ENCODE results near the gene TAC1.

TAC1 gene

GRCh38 chr7:97732565-97733275 lies 834 bp downstream of the TAC1 start:
- no peak for DNase-seq (ENCODE audit: low read depth)
- no peak for TF ChIP-seq CTCF (IDR thresholded peaks at IDR 0.05; ENCODE audit: insufficient read depth, low read depth, low read length, missing control alignments)
- no peak overlapping the region for H3K4me3 ChIP-seq (ENCODE audit: low read depth, low read length)

- H3K4me3 ChIP-seq (ENCODE audit: low read depth, low read length), result no peak overlapping the region
- no peak for DNase-seq (ENCODE audit: low read depth)
- no peak for TF ChIP-seq CTCF (IDR thresholded peaks at IDR 0.05; ENCODE audit: insufficient read depth, low read depth, low read length, missing control alignments)
Observed at GRCh38 chr7:97733276-97734161, 1.6 kb downstream of the TAC1 start.

- no peak overlapping the region for H3K4me3 ChIP-seq (ENCODE audit: low read depth, low read length)
- TF ChIP-seq CTCF (IDR thresholded peaks at IDR 0.05; ENCODE audit: insufficient read depth, low read depth, low read length, missing control alignments), result no peak
- DNase-seq (ENCODE audit: low read depth), result no peak
Observed at GRCh38 chr7:97734255-97734654, 2.4 kb downstream of the TAC1 start.

GRCh38 chr7:97735075-97735474 lies 3.2 kb downstream of the TAC1 start:
- TF ChIP-seq CTCF (IDR thresholded peaks at IDR 0.05; ENCODE audit: insufficient read depth, low read depth, low read length, missing control alignments), result no peak
- DNase-seq (ENCODE audit: low read depth), result no peak

GRCh38 chr7:97748482-97748881 lies 16.6 kb downstream of the TAC1 start:
- no peak for TF ChIP-seq CTCF (IDR thresholded peaks at IDR 0.05; ENCODE audit: insufficient read depth, low read depth, low read length, missing control alignments)
- DNase-seq (ENCODE audit: low read depth), result no peak
- H3K4me3 ChIP-seq (ENCODE audit: low read depth, low read length), result no peak overlapping the region

More at GRCh38 chr7:97735075-97735474, 3.2 kb downstream of the TAC1 start:
- no peak overlapping the region for H3K4me3 ChIP-seq (ENCODE audit: low read depth, low read length)

- TF ChIP-seq CTCF (IDR thresholded peaks at IDR 0.05; ENCODE audit: insufficient read depth, low read depth, low read length, missing control alignments), result no peak
Observed at GRCh38 chr7:97751566-97751965, 19.7 kb downstream of the TAC1 start.

More at GRCh38 chr7:97751566-97751965, 19.7 kb downstream of the TAC1 start:
- H3K4me3 ChIP-seq (ENCODE audit: low read depth, low read length), result no peak overlapping the region
- no peak for DNase-seq (ENCODE audit: low read depth)
